ENCODE data around the gene FBXO42. TPM values are rescaled to one million over a fixed set of nuclear protein-coding genes. Genes with fewer than 3 reads are reported as not detected.

The FBXO42 gene
- total RNA-seq, 1 donor from 2014 or later: 25.6 TPM

GRCh38 chr1:16391411-16391810, 39.1 kb upstream of the FBXO42 start:
- peaks cover 2% of the 10 kb centered on the region for H3K9me3 Mint-ChIP-seq (ENCODE audit: unreplicated experiment)
- H3K9me3 ChIP-seq (ENCODE audit: insufficient read depth, low read depth, low read length): no peaks in the 10 kb centered on the region
- H3K9ac ChIP-seq (ENCODE audit: low read length): no peak overlapping the region
- H3K27ac ChIP-seq (ENCODE audit: low read depth, low read length): no peak overlapping the region
- no peak overlapping the region for H3K4me3 ChIP-seq (ENCODE audit: insufficient read depth, low read depth, low read length)
- H3K79me2 ChIP-seq (ENCODE audit: insufficient read depth, low read length): peaks cover 91% of the 10 kb centered on the region
- no peak for DNase-seq (ENCODE audit: low read depth)
- H3K4me3 Mint-ChIP-seq (ENCODE audit: unreplicated experiment): peak overlapping the region; percentile 9
- H3K4me2 ChIP-seq (ENCODE audit: low read length): no peak overlapping the region
- H3K36me3 ChIP-seq (ENCODE audit: insufficient read depth, low read length): peaks cover 6% of the 10 kb centered on the region
- peaks cover 44% of the 10 kb centered on the region for H3K4me1 Mint-ChIP-seq (ENCODE audit: low read depth, unreplicated experiment)
- H4K20me1 ChIP-seq (ENCODE audit: insufficient read depth, low read length): peaks cover 90% of the 10 kb centered on the region
- H3K27me3 ChIP-seq (ENCODE audit: insufficient read depth, low read length): no peaks in the 10 kb centered on the region
- no peaks in the 10 kb centered on the region for H3K27me3 Mint-ChIP-seq (ENCODE audit: low read depth, unreplicated experiment)
- peaks cover 14% of the 10 kb centered on the region for H3K36me3 Mint-ChIP-seq (ENCODE audit: low read depth, unreplicated experiment)
- no peak overlapping the region for H2AFZ ChIP-seq (ENCODE audit: low read depth, low read length)
- FAIRE-seq: no peak
- peaks cover 17% of the 10 kb centered on the region for H3K4me1 ChIP-seq (ENCODE audit: insufficient read depth, low read length)
- H3K27ac Mint-ChIP-seq (ENCODE audit: unreplicated experiment): no peak overlapping the region
- no peak for TF ChIP-seq EZH2 (IDR thresholded peaks at IDR 0.05; ENCODE audit: insufficient read depth, low read length)
- TF ChIP-seq CTCF (IDR thresholded peaks at IDR 0.05; ENCODE audit: insufficient read depth, low read depth, low read length): no peak

GRCh38 chr1:16387201-16388188, 35.2 kb upstream of the FBXO42 start:
- Mint-ChIP-seq H3K36me3 (ENCODE audit: low read depth, unreplicated experiment) (no peaks in the 10 kb centered on the region), H3K4me3 (ENCODE audit: unreplicated experiment) (no peak overlapping the region), H3K27ac (ENCODE audit: unreplicated experiment) (no peak overlapping the region), H3K27me3 (ENCODE audit: low read depth, unreplicated experiment) (no peaks in the 10 kb centered on the region), H3K9me3 (ENCODE audit: unreplicated experiment) (peaks cover 2% of the 10 kb centered on the region), H3K4me1 (ENCODE audit: low read depth, unreplicated experiment) (peaks cover 37% of the 10 kb centered on the region)
- no peaks in the 10 kb centered on the region for H3K27me3 ChIP-seq (ENCODE audit: insufficient read depth, low read length)
- H3K4me3 ChIP-seq (ENCODE audit: insufficient read depth, low read depth, low read length): no peak overlapping the region
- peaks cover 21% of the 10 kb centered on the region for H3K4me1 ChIP-seq (ENCODE audit: insufficient read depth, low read length)
- no peak overlapping the region for H3K27ac ChIP-seq (ENCODE audit: low read depth, low read length)
- H3K9me3 ChIP-seq (ENCODE audit: insufficient read depth, low read depth, low read length): no peaks in the 10 kb centered on the region
- TF ChIP-seq EZH2 (IDR thresholded peaks at IDR 0.05; ENCODE audit: insufficient read depth, low read length): no peak
- TF ChIP-seq CTCF (IDR thresholded peaks at IDR 0.05; ENCODE audit: insufficient read depth, low read depth, low read length): no peak
- H3K36me3 ChIP-seq (ENCODE audit: insufficient read depth, low read length): no peaks in the 10 kb centered on the region
- peaks cover 95% of the 10 kb centered on the region for H3K79me2 ChIP-seq (ENCODE audit: insufficient read depth, low read length)
- no peak for FAIRE-seq
- peak; percentile 35 for DNase-seq (ENCODE audit: low read depth)
- no peak overlapping the region for H2AFZ ChIP-seq (ENCODE audit: low read depth, low read length)
- peak overlapping the region; percentile 44 for H3K4me2 ChIP-seq (ENCODE audit: low read length)
- peaks cover 90% of the 10 kb centered on the region for H4K20me1 ChIP-seq (ENCODE audit: insufficient read depth, low read length)
- no peak overlapping the region for H3K9ac ChIP-seq (ENCODE audit: low read length)

Measured in astrocyte (in vitro differentiated cells and primary cell).